Adrenal gland (tissue), 5 donors: ENCODE data around the gene RPTOR.

Experiments used
- POLR2A ChIP-seq, 2 donors: fragments of 450-650 bp; IDR thresholded peaks; one replicate each; pipeline ENCODE4 v1.6.1; 2017; ENCODE audit warnings: antibody characterized with exemption in 2 of 2, mild to moderate bottlenecking in 2 of 2, moderate library complexity in 1 of 2
- TF ChIP-seq, protein P1 (sequence below), 6 experiments: fragments of 450-650 bp in 4 of 6; fragments of 200-600 bp in 2 of 6; sonication (generic) in 1 of 6; IDR thresholded peaks; 1 replicate in 5 of 6; 2 replicates in 1 of 6; pipeline versions ENCODE4 v1.5.1 to v1.8.0; 2016 to 2021; ENCODE audit warnings: antibody characterized with exemption in 6 of 6, mild to moderate bottlenecking in 2 of 6, moderate library complexity in 1 of 6
- donor health status: DM: no; HTN: no; CAD: no.

GRCh38 chr17:80706463-80706867, 161.8 kb downstream of the RPTOR start:
- TF ChIP-seq, protein P1, sequence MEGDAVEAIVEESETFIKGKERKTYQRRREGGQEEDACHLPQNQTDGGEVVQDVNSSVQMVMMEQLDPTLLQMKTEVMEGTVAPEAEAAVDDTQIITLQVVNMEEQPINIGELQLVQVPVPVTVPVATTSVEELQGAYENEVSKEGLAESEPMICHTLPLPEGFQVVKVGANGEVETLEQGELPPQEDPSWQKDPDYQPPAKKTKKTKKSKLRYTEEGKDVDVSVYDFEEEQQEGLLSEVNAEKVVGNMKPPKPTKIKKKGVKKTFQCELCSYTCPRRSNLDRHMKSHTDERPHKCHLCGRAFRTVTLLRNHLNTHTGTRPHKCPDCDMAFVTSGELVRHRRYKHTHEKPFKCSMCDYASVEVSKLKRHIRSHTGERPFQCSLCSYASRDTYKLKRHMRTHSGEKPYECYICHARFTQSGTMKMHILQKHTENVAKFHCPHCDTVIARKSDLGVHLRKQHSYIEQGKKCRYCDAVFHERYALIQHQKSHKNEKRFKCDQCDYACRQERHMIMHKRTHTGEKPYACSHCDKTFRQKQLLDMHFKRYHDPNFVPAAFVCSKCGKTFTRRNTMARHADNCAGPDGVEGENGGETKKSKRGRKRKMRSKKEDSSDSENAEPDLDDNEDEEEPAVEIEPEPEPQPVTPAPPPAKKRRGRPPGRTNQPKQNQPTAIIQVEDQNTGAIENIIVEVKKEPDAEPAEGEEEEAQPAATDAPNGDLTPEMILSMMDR (IDR thresholded peaks at IDR 0.05): no peak
- TF ChIP-seq POLR2A (IDR thresholded peaks at IDR 0.05): no peak
